GM19351 (cell line): Measurements from ENCODE around the gene VBP1.
"Not testable (repeated sequence)": the region's sequence is repeated elsewhere in the genome, so short reads cannot be mapped to it uniquely, and the experiment has no call there.

ENCODE experiments used
- ATAC-seq: cut with Tn5 transposase; IDR thresholded peaks from one replicate; pipeline ENCODE4 v1.9.1; 2021; ENCODE audit warnings: mild to moderate bottlenecking, moderate library complexity; ENCODE audit not compliant: unreplicated experiment

Gene VBP1

GRCh38 chrX:155216179-155216939 is at the start of gene VBP1:
Gene VBP1 (plus strand): TSS chrX:155216460. CDS start chrX:155216483, 23 bp downstream.
- peak; percentile 95 for ATAC-seq

GRCh38 chrX:155169881-155170280 is 46.4 kb upstream of the VBP1 start:
- no peak for ATAC-seq

GRCh38 chrX:155179346-155179997 is 36.8 kb upstream of the VBP1 start:
- no peak for ATAC-seq

- no peak for ATAC-seq
These were observed 27.5 kb upstream of the VBP1 start for GRCh38 chrX:155188786-155189185.

- no peak for ATAC-seq
These were observed 5.1 kb upstream of the VBP1 start for GRCh38 chrX:155211208-155211607.

- no peak for ATAC-seq
These were observed 2.5 kb upstream of the VBP1 start for GRCh38 chrX:155213731-155214130.

GRCh38 chrX:155215443-155216178 is 649 bp upstream of the VBP1 start:
- ATAC-seq = peak; percentile 41

- no peak for ATAC-seq
These were observed 730 bp downstream of the VBP1 start for GRCh38 chrX:155216940-155217440.

GRCh38 chrX:155218777-155219176 is 2.5 kb downstream of the VBP1 start:
- ATAC-seq = no peak

GRCh38 chrX:155221351-155221750 is 5.1 kb downstream of the VBP1 start:
- no peak for ATAC-seq

GRCh38 chrX:155223746-155224145 is 7.5 kb downstream of the VBP1 start:
- not testable (repeated sequence) for ATAC-seq

- ATAC-seq = no peak
These were observed 9.5 kb downstream of the VBP1 start for GRCh38 chrX:155225774-155226173.

GRCh38 chrX:155231163-155231562 is 14.9 kb downstream of the VBP1 start:
- ATAC-seq = peak; percentile 91

- ATAC-seq = no peak
These were observed 19.6 kb downstream of the VBP1 start for GRCh38 chrX:155235891-155236290.

GRCh38 chrX:155237719-155238118 is 21.5 kb downstream of the VBP1 start:
- no peak for ATAC-seq

GRCh38 chrX:155242300-155242699 is 26.0 kb downstream of the VBP1 start:
- peak; percentile 47 for ATAC-seq

GRCh38 chrX:155246748-155247147 is 30.5 kb downstream of the VBP1 start:
- ATAC-seq = no peak

- no peak for ATAC-seq
These were observed 31.2 kb downstream of the VBP1 start for GRCh38 chrX:155247497-155247896.

- ATAC-seq = no peak
These were observed 35.1 kb downstream of the VBP1 start for GRCh38 chrX:155251391-155251790.

GRCh38 chrX:155259752-155260151 is 43.5 kb downstream of the VBP1 start:
- ATAC-seq = no peak

- ATAC-seq = no peak
These were observed 46.9 kb downstream of the VBP1 start for GRCh38 chrX:155262970-155263754.
